ENCODE data around the gene TNS3.
A peak's percentile ranks its signal among the peaks of the same experiment; 100 is the strongest.
"Not testable (repeated sequence)": the region's sequence is repeated elsewhere in the genome, so short reads cannot be mapped to it uniquely, and the experiment has no call there.

TNS3 gene

GRCh38 chr7:47452295-47452694 is 129.6 kb downstream of the TNS3 start:
- Mint-ChIP-seq H3K4me1 (no peaks in the 10 kb centered on the region), H3K27me3 (peaks cover 18% of the 10 kb centered on the region), H3K4me3 (no peak overlapping the region), H3K27ac (no peak overlapping the region), H3K9me3 (no peaks in the 10 kb centered on the region)
- ATAC-seq = no peak
- DNase-seq = no peak

GRCh38 chr7:47451851-47452205 is 130.1 kb downstream of the TNS3 start:
- no peak for DNase-seq
- H3K4me3 Mint-ChIP-seq = no peak overlapping the region
- no peak for ATAC-seq
- peaks cover 18% of the 10 kb centered on the region for H3K27me3 Mint-ChIP-seq
- H3K4me1 Mint-ChIP-seq = no peaks in the 10 kb centered on the region
- no peak overlapping the region for H3K27ac Mint-ChIP-seq
- H3K9me3 Mint-ChIP-seq = no peaks in the 10 kb centered on the region

- Mint-ChIP-seq H3K27me3 (peaks cover 18% of the 10 kb centered on the region), H3K4me3 (no peak overlapping the region), H3K4me1 (no peaks in the 10 kb centered on the region), H3K9me3 (no peaks in the 10 kb centered on the region), H3K27ac (peak overlapping the region in 1 of 2 donors; percentile 65)
- DNase-seq (no peak), ATAC-seq (no peak)
Observed at GRCh38 chr7:47449810-47450590, 131.9 kb downstream of the TNS3 start.

GRCh38 chr7:47448971-47449370 is 132.9 kb downstream of the TNS3 start:
- Mint-ChIP-seq H3K27ac (no peak overlapping the region), H3K27me3 (peaks cover 18% of the 10 kb centered on the region), H3K4me3 (no peak overlapping the region), H3K9me3 (no peaks in the 10 kb centered on the region), H3K4me1 (no peaks in the 10 kb centered on the region)
- ATAC-seq = no peak
- DNase-seq = no peak

GRCh38 chr7:47447621-47448349 is 134.1 kb downstream of the TNS3 start:
- H3K27me3 Mint-ChIP-seq = peaks cover 8% of the 10 kb centered on the region
- no peak overlapping the region for H3K27ac Mint-ChIP-seq
- ATAC-seq (no peak), DNase-seq (no peak)
- H3K4me3 Mint-ChIP-seq = no peak overlapping the region
- no peaks in the 10 kb centered on the region for H3K4me1 Mint-ChIP-seq
- H3K9me3 Mint-ChIP-seq = no peaks in the 10 kb centered on the region

GRCh38 chr7:47446871-47447466 is 134.9 kb downstream of the TNS3 start:
- no peak overlapping the region for H3K4me3 Mint-ChIP-seq
- DNase-seq (no peak), ATAC-seq (no peak)
- no peak overlapping the region for H3K27ac Mint-ChIP-seq
- H3K4me1 Mint-ChIP-seq = no peaks in the 10 kb centered on the region
- peaks cover under 1% of the 10 kb centered on the region for H3K27me3 Mint-ChIP-seq
- no peaks in the 10 kb centered on the region for H3K9me3 Mint-ChIP-seq

GRCh38 chr7:47444376-47445098 is 137.4 kb downstream of the TNS3 start:
- no peaks in the 10 kb centered on the region for H3K9me3 Mint-ChIP-seq
- ATAC-seq (no peak), DNase-seq (no peak)
- no peaks in the 10 kb centered on the region for H3K4me1 Mint-ChIP-seq
- no peak overlapping the region for H3K27ac Mint-ChIP-seq
- no peak overlapping the region for H3K4me3 Mint-ChIP-seq
- H3K27me3 Mint-ChIP-seq = no peaks in the 10 kb centered on the region

- Mint-ChIP-seq H3K4me3 (no peak overlapping the region), H3K9me3 (no peaks in the 10 kb centered on the region), H3K27me3 (no peaks in the 10 kb centered on the region), H3K4me1 (no peaks in the 10 kb centered on the region), H3K27ac (no peak overlapping the region)
- DNase-seq = no peak
- ATAC-seq = no peak
Observed at GRCh38 chr7:47443049-47443448, 138.9 kb downstream of the TNS3 start.

- Mint-ChIP-seq H3K27ac (no peak overlapping the region), H3K9me3 (no peaks in the 10 kb centered on the region), H3K4me3 (no peak overlapping the region), H3K27me3 (no peaks in the 10 kb centered on the region), H3K4me1 (no peaks in the 10 kb centered on the region)
- no peak for ATAC-seq
- DNase-seq = no peak
Observed at GRCh38 chr7:47442605-47442865, 139.4 kb downstream of the TNS3 start.

- DNase-seq = no peak
- Mint-ChIP-seq H3K9me3 (no peaks in the 10 kb centered on the region), H3K27ac (peak overlapping the region in 1 of 2 donors; percentile 67), H3K4me3 (no peak overlapping the region), H3K4me1 (no peaks in the 10 kb centered on the region), H3K27me3 (no peaks in the 10 kb centered on the region)
- no peak for ATAC-seq
Observed at GRCh38 chr7:47441796-47442604, 139.9 kb downstream of the TNS3 start.

- H3K9me3 Mint-ChIP-seq, H3K4me3 Mint-ChIP-seq, ATAC-seq, H3K27me3 Mint-ChIP-seq, DNase-seq, H3K4me1 Mint-ChIP-seq: not testable (repeated sequence)
- H3K27ac Mint-ChIP-seq = peak overlapping the region in 1 of 2 donors; percentile 33
Observed at GRCh38 chr7:47441048-47441447, 140.9 kb downstream of the TNS3 start.

GRCh38 chr7:47440320-47440719 is 141.6 kb downstream of the TNS3 start:
- no peaks in the 10 kb centered on the region for H3K27me3 Mint-ChIP-seq
- no peak overlapping the region for H3K27ac Mint-ChIP-seq
- no peaks in the 10 kb centered on the region for H3K4me1 Mint-ChIP-seq
- H3K4me3 Mint-ChIP-seq = no peak overlapping the region
- no peak for DNase-seq
- ATAC-seq = peak; percentile 34
- H3K9me3 Mint-ChIP-seq = no peaks in the 10 kb centered on the region

GRCh38 chr7:47439181-47439667 is 142.7 kb downstream of the TNS3 start:
- Mint-ChIP-seq H3K27ac (no peak overlapping the region), H3K27me3 (no peaks in the 10 kb centered on the region), H3K4me1 (no peaks in the 10 kb centered on the region), H3K9me3 (no peaks in the 10 kb centered on the region), H3K4me3 (no peak overlapping the region)
- DNase-seq = no peak
- no peak for ATAC-seq

GRCh38 chr7:47438411-47439029 is 143.4 kb downstream of the TNS3 start:
- Mint-ChIP-seq H3K9me3 (no peaks in the 10 kb centered on the region), H3K27ac (no peak overlapping the region), H3K27me3 (no peaks in the 10 kb centered on the region), H3K4me3 (no peak overlapping the region), H3K4me1 (no peaks in the 10 kb centered on the region)
- ATAC-seq (no peak), DNase-seq (no peak)

GRCh38 chr7:47435889-47436312 is 146.0 kb downstream of the TNS3 start:
- no peak overlapping the region for H3K4me3 Mint-ChIP-seq
- peak overlapping the region in 1 of 2 donors; percentile 83 for H3K27ac Mint-ChIP-seq
- H3K9me3 Mint-ChIP-seq = no peaks in the 10 kb centered on the region
- no peaks in the 10 kb centered on the region for H3K27me3 Mint-ChIP-seq
- no peaks in the 10 kb centered on the region for H3K4me1 Mint-ChIP-seq
- DNase-seq = no peak
- ATAC-seq = peak; percentile 39

Data from stimulated activated naive CD8-positive, alpha-beta T cell treated with anti-CD3 and anti-CD28 coated beads, Interleukin-15, amount 100 ng/mL, for 72 hours (primary cell).